ENCODE results near the gene MARCHF2. TPM values are rescaled to one million over a fixed set of nuclear protein-coding genes. Genes with fewer than 3 reads are reported as not detected.
A peak's percentile ranks its signal among the peaks of the same experiment; 100 is the strongest.
"Not testable (repeated sequence)": the region's sequence is repeated elsewhere in the genome, so short reads cannot be mapped to it uniquely, and the experiment has no call there.

Gene MARCHF2, protein sequence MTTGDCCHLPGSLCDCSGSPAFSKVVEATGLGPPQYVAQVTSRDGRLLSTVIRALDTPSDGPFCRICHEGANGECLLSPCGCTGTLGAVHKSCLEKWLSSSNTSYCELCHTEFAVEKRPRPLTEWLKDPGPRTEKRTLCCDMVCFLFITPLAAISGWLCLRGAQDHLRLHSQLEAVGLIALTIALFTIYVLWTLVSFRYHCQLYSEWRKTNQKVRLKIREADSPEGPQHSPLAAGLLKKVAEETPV
- total RNA-seq = 44.7 TPM

DNA sequence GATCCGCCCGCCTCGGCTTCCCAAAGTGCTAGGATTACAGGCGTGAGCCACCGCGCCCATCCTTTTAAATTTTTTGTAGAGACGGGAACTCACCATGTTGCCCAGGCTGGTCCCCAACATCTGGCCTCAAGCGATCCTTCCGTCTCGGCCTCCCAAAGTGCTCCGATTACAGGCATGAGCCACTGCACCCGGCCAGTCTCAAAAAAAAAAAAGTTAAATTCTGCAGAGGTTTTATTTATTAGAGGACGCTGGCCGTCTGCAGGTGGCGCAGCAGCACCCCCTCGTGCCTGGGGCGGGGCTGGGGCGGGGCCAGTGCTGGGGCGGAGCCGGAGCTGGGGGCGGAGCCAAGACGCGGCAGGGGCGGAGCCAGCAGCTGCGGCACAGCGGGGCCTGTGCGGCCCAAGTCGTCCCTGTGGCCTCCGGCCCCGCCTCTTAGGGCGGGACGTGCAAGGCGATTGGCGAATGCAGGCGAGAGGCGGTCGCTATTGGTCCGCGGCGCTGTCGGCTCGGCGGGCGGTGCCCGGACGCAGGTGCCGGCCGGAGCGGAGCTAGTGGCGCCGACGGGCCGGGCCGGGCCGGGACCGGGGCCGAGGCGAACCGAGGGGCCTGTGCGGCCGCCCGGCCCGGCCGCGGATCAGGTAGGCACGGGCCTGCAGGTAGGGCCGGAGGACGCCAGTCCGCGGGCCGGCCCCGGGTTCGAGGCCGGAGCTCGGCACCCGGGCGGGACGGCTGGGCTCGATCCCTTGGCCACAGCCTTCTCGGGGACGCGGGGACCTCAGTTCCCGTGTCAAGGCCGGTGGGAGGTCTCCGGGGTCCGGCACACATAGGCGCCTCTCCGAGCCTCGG is at the start of gene MARCHF2:
MARCHF2 (plus strand) TSS at position 523 of the 846 bp plus-strand sequence. CDS start 8,536 bp downstream, outside the sequence.
- DNase-seq (ENCODE audit: low spot score) (peak; percentile 97), ATAC-seq (peak; percentile 100)
- intact Hi-C loops (cut with DNase I) = no loop called here

DNA sequence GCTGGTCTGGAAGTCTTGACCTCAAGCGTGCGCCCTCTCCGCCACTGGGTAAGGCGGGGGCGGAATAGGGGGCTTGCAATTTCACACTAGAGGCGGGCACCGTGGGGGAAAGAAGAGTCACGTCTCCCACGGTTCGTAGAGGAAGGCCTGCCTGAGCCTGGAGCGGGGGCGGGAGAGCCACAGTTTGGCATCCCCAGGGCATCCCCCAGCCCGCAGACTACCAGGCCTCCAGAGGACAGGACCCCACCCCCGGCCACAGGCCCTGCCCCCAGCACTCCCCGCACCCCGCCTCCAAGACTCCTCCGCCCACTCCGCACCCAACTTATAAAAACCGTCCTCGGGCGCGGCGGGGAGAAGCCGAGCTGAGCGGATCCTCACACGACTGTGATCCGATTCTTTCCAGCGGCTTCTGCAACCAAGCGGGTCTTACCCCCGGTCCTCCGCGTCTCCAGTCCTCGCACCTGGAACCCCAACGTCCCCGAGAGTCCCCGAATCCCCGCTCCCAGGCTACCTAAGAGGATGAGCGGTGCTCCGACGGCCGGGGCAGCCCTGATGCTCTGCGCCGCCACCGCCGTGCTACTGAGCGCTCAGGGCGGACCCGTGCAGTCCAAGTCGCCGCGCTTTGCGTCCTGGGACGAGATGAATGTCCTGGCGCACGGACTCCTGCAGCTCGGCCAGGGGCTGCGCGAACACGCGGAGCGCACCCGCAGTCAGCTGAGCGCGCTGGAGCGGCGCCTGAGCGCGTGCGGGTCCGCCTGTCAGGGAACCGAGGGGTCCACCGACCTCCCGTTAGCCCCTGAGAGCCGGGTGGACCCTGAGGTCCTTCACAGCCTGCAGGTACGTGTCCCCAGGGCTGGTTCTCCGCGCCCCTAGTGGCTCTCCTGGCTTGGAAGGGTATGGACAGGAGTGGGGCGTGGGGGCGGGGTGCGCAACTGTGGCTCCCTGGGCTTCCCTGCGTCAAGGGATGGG is 49.0 kb upstream of the MARCHF2 start, which contains the start of gene ANGPTL4:
ANGPTL4 (plus strand) TSS at position 353 of the 969 bp plus-strand sequence; CDS start at position 520, 167 bp downstream.
- intact Hi-C loops (cut with DNase I) = no loop called here
- DNase-seq (ENCODE audit: low spot score) (peak; percentile 87), ATAC-seq (peak; percentile 80)

DNA sequence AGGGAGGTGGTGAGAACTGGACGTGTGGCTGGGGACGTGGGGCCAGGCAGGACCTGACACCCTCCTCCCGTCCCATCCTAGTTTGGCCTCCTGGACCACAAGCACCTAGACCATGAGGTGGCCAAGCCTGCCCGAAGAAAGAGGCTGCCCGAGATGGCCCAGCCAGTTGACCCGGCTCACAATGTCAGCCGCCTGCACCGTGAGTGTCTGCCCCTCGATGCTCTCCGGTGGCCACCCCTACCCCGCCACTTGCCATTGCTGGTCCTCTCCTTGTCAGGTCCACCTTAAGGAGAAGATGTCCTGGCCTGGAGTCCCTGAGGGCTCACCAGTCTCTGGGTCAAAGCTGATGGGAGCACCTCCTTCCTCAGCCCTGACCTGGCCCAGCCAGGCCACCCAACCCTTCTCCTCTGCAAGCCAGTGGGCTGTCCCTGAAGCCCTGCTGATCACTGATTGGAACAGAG is 47.0 kb upstream of the MARCHF2 start:
- DNase-seq (ENCODE audit: low spot score) (no peak), ATAC-seq (no peak)
- intact Hi-C loops (cut with DNase I) = no loop called here

DNA sequence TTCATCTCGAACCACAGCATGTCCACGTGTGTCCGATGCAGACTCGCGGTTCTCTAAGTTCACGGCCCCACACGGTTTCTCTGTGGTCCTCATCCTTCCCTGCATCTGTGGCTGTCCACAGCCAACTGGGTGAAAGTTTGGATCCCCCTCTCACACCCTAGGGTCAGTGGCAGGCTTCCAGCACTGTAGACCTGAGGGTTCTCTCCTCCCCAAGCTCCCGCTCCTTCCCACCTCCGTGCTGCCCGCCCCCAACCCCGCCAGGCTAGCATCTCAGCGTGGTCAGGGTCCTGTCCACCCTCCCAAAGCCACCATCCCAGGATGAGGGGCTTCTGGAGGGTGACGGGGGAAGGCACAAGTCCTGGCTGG is 46.2 kb upstream of the MARCHF2 start:
- intact Hi-C loops (cut with DNase I) = no loop called here
- peak; percentile 3 for ATAC-seq
- peak; percentile 67 for DNase-seq (ENCODE audit: low spot score)

DNA sequence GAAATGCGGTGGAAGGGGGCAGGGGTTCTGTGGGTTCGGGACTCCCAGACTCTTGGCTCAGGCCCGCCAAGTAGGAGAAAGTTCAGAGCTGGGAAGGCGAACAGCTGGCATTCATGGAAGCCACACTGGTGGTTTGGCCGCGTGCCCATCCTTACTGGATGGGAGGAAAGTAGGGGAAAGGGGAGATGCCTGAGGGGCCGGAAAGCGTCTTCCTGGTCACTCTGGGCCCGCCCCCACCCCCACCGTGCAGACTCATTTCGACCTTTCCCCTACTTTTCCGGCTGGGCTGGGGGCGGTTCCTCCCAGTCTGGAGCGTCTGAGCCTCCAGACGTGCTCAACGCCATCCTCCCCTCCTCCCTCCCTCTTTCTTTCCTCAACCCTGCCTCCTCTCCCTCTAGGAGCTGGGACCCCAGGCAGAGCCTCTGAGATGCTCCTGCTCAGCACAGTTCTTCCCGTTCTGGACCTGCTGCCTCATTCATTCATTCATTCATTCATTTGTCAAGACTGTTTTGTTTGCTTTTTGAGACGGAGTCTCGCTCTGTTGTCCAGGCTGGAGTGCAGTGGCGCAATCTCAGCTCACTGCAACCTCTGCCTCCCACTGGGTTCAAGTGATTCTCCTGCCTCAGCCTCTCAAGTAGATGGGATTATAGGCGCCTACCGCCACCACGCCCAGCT is 45.6 kb upstream of the MARCHF2 start:
- intact Hi-C loops (cut with DNase I) = no loop called here
- DNase-seq (ENCODE audit: low spot score) = peak; percentile 91
- peak; percentile 62 for ATAC-seq

DNA sequence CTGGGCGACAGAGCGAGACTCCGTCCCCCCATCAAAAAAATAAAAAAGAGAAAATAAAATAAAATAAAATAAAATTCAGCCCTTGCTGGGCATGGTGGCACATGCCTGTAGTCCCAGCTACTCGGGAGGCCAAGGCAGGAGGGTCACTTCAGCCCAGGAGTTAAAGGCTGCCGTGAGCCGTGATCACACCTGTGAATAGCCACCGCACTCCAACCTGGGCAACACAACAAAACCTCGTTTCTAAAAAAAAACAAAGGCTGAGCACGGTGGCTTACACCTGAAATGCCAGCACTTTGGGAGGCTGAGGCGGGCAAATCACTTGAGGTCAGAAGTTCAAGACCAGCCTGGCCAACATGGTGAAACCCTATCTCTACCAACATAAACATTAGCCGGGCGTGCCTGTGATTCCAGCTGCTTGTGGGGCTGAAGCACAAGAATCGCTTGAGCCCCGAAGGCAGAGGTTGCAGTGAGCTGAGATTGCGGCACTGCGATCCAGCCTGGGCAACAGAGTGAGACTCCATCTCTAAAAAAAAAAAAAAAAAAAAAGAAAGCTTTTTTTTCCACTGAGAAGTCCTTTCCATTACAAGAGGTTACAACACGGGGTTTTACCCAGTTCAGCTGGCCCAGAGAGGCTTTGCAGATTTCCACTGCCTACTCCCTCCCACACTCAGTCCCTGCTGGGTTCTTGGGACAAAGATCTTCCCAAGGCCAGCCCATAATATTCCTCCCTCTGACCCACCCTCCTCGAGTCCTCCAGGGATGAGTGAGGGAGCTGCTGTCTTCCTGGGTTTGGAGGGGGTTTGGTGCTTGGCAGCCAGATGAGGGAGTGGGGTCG is 42.7 kb upstream of the MARCHF2 start:
- peak; percentile 81 for ATAC-seq
- intact Hi-C loops (cut with DNase I) = no loop called here
- DNase-seq (ENCODE audit: low spot score) = no peak

DNA sequence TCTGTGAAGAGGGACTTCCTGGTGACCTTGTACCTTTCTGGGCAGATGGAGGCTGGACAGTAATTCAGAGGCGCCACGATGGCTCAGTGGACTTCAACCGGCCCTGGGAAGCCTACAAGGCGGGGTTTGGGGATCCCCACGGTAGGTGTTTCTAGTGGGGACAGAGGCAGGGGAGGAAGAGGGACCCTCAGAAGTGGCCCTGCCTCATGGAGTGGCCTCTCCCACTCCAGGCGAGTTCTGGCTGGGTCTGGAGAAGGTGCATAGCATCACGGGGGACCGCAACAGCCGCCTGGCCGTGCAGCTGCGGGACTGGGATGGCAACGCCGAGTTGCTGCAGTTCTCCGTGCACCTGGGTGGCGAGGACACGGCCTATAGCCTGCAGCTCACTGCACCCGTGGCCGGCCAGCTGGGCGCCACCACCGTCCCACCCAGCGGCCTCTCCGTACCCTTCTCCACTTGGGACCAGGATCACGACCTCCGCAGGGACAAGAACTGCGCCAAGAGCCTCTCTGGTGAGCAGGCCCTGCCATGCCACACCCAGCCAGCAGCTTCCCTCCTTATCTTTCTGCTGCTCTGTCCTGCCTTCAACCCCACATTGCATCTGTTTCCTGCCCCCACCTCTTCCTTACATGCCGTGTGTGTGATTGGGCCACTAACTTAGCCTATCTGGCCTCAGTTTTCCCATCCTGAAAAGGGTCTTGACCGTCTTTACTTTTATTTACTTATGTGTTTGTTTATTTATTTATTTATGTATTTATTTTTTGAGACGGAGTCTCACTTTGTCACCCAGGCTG is 41.9 kb upstream of the MARCHF2 start:
- intact Hi-C loops (cut with DNase I) = no loop called here
- peak; percentile 1 for ATAC-seq
- no peak for DNase-seq (ENCODE audit: low spot score)

DNA sequence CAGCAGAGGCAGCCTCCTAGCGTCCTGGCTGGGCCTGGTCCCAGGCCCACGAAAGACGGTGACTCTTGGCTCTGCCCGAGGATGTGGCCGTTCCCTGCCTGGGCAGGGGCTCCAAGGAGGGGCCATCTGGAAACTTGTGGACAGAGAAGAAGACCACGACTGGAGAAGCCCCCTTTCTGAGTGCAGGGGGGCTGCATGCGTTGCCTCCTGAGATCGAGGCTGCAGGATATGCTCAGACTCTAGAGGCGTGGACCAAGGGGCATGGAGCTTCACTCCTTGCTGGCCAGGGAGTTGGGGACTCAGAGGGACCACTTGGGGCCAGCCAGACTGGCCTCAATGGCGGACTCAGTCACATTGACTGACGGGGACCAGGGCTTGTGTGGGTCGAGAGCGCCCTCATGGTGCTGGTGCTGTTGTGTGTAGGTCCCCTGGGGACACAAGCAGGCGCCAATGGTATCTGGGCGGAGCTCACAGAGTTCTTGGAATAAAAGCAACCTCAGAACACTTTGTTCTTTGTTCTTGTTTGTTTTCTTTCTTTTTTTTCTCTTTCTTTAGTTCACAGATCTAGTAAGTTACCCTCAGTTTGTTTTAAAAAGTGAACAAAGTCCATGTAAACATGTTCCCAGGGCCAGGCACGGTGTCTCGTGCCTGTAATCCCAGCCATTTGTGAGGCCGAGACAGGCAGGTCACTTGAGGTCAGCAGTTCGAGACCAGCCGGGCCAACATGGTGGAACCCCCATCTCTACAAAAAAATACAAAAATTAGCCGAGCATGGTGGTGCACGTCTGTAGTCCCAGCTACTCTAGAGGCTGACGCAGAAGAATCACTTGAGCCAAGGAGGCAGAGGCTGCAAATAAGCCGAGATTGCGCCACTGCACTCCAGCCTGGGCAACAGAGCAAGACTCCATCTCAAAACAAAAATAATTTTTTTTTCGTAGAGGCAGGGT is 39.0 kb upstream of the MARCHF2 start:
- DNase-seq (ENCODE audit: low spot score) (no peak), ATAC-seq (peak; percentile 92)
- intact Hi-C loops (cut with DNase I) = no loop called here

DNA sequence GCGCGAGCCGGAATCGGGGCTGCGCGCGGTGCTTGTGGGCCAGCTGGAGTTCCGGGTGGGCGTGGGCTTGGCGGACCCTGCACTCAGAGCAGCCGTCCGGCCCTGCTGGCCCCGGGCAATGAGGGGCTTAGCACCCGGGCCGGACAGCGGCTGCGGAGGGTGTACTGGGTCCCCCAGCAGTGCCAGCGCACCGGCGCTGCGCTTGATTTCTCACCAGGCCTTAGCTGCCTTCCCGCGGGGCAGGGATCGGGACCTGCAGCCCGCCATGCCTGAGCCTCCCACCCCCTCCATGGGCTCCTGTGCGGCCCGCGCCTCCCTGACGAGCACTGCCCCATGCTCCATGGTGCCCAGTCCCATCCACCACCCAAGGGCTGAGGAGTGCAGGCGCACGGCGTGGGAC is 37.3 kb upstream of the MARCHF2 start:
- ATAC-seq; DNase-seq (ENCODE audit: low spot score); intact Hi-C loops (cut with DNase I): not testable (repeated sequence)

DNA sequence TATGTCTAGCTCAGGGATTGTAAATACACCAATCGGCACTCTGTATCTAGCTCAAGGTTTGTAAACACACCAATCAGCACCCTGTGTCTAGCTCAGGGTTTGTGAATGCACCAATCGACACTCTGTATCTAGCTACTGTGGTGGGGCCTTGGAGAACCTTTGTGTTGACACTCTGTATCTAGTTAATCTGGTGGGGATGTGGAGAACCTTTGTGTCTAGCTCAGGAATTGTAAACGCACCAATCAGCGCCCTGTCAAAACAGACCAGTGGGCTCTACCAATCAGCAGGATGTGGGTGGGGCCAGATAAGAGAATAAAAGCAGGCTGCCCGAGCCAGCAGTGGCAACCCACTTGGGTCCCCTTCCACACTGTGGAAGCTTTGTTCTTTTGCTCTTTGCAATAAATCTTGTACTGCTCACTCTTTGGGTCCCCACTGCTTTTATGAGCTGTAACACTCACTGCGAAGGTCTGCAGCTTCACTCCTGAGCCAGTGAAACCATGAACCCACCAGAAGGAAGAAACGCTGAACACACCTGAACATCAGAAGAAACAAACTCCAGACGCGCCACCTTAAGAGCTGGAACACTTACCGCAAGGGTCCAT is 36.6 kb upstream of the MARCHF2 start:
- DNase-seq (ENCODE audit: low spot score); ATAC-seq; intact Hi-C loops (cut with DNase I): not testable (repeated sequence)

DNA sequence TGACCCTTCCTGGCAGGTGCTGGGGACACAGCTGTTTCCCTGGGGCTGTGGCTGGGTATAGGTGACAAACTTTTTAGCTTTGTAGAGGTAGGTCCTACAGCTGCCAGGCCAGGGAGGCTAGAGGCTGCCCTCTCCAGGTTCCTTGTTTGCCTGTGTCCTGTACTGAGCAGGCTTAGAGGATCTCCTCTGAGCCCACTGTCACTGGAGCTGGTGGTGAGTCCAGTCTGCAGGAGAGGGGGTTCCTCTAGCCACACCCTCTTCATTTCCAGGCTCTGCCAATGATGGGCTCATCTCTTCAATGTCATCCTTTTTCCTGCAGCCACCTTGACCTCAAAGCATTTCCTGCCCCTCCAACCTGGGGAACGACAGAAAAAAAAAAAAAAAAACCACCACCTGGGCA is 35.5 kb upstream of the MARCHF2 start:
- DNase-seq (ENCODE audit: low spot score) (no peak), ATAC-seq (no peak)
- intact Hi-C loops (cut with DNase I) = no loop called here

DNA sequence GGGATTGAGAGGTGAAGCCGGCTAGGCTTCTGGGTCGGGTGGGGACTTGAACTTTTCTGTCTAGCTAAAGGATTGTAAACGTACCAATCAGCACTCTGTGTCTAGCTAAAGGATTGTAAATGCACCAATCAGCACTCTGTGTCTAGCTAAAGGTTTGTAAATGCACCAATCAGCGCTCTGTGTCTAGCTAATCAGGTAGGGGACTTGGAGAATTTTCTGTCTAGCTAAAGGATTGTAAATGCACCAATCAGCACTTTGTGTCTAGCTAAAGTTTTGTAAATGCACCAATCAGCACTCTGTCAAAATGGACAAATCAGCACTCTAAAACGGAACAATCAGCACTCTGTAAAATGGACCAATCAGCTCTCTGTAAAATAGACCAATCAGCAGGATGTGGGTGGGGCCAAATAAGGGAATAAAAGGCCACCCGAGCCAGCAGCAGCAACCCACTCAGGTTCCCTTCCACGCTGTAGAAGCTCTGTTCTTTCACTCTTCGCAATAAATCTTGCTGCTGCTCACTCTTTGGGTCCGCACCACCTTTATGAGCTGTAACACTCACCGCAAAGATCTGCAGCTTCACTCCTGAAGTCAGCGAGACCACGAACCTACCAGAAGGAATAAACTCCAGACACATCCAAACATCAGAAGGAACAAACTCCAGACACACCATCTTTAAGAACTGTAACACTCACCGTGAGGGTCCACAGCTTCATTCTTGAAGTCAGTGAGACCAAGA is 33.8 kb upstream of the MARCHF2 start:
- ATAC-seq; DNase-seq (ENCODE audit: low spot score); intact Hi-C loops (cut with DNase I): not testable (repeated sequence)

DNA sequence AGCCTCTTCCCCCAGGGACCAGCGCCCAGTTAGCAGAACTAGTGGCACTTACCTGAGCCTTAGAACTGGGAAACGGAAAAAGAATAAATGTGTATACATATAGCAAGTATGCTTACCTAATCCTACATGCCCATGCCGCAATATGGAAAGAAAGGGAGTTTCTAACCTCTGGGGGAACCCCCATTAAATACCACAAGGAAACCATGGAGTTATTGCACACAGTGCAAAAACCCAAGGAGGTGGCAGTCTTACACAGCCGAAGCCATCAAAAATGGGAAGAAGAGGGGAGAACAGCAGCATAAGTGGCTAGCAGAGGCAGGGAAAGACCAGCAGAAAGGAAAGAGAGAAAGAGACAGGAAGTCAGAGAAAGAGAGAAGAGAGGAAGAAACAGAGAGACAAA is 28.5 kb upstream of the MARCHF2 start:
- DNase-seq (ENCODE audit: low spot score); ATAC-seq; intact Hi-C loops (cut with DNase I): not testable (repeated sequence)

DNA sequence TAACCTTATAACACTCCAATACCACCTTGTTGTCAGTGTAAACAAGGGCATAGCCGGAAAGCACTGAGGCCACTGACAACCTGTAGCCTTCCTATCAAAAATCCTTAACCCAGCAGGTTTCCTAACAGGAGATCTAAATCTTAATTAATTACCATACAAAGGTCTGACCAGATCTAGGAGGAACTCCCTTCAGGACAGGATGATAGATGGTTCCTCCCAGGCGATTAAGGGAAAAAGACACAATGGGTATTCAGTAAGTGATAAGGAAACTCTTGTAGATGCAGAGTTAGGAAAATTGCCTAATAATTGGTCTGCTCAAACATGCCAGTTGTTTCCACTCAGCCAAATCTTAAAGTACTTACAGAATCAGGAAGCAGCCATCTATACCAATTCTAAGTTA is 28.0 kb upstream of the MARCHF2 start:
- ATAC-seq; DNase-seq (ENCODE audit: low spot score); intact Hi-C loops (cut with DNase I): not testable (repeated sequence)

DNA sequence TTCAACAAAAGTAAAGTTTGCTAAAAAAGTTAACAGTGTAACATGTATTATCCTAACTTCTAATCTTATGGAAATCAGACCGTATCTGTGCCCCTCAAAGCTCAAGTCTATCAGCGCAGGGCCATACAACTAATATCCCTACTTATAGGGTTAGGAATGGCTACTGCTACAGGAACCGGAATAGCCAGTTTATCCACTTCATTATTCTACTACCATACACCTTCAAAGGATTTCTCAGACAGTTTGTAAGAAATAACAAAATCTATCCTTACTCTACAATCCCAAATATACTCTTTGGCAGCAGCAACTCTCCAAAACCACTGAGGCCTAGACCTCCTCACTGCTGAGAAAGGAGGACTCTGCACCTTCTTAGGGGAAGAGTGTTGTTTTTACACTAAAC is 27.5 kb upstream of the MARCHF2 start:
- intact Hi-C loops (cut with DNase I); DNase-seq (ENCODE audit: low spot score); ATAC-seq: not testable (repeated sequence)
